Thymus (tissue), 11 donors: ENCODE results near the gene SPG7. TPM values are rescaled to one million over a fixed set of nuclear protein-coding genes. Genes with fewer than 3 reads are reported as not detected.
"Not testable (repeated sequence)": the region's sequence is repeated elsewhere in the genome, so short reads cannot be mapped to it uniquely, and the experiment has no call there.

Source experiments
- DNase-seq, 9 donors: peaks; one replicate each; pipeline ENCODE4 v3.0.0-alpha.2; 2013; ENCODE audit warnings: low spot score in 9 of 9, low read depth in 6 of 9, missing footprints in 1 of 9
- H3K27ac ChIP-seq, 2 donors: one replicate each; pipeline ENCODE4 v1.5.1; 2013; ENCODE audit warnings: control low read depth in 1 of 2, low read depth in 1 of 2, low read length in 1 of 2, mild to moderate bottlenecking in 1 of 2, moderate library complexity in 1 of 2
- H3K27me3 ChIP-seq, 2 donors: one replicate each; pipeline ENCODE4 v1.5.1; 2013; ENCODE audit warnings: low read length in 1 of 2; ENCODE audit not compliant: control insufficient read depth in 2 of 2, insufficient read depth in 1 of 2
- H3K36me3 ChIP-seq, 2 donors: one replicate each; pipeline ENCODE4 v1.5.1; 2013; ENCODE audit warnings: low read length in 1 of 2, mild to moderate bottlenecking in 1 of 2, moderate library complexity in 1 of 2; ENCODE audit not compliant: control insufficient read depth in 2 of 2, insufficient read depth in 2 of 2
- H3K4me1 ChIP-seq, 2 donors: one replicate each; pipeline ENCODE4 v1.5.1; 2013; ENCODE audit warnings: low read length in 2 of 2; ENCODE audit not compliant: control insufficient read depth in 2 of 2, insufficient read depth in 2 of 2
- H3K4me3 ChIP-seq, 2 donors: one replicate each; pipeline ENCODE4 v1.5.1; 2013; ENCODE audit warnings: low read length in 2 of 2, control low read depth in 1 of 2, mild to moderate bottlenecking in 1 of 2
- H3K9me3 ChIP-seq, 2 donors: one replicate each; pipeline ENCODE4 v1.5.1; 2013; ENCODE audit warnings: low read length in 1 of 2, mild to moderate bottlenecking in 1 of 2; ENCODE audit not compliant: control insufficient read depth in 2 of 2, insufficient read depth in 1 of 2
- WGBS: extraction: QIAGEN DNeasy Blood & Tissue Kit; methylation state at CpG from one replicate; pipeline ENCODE4 v1.1.7; 2013; 5-methylcytosine and 5-hydroxymethylcytosine counted together
- polyA plus RNA-seq: library from polyadenylated mRNA; stranded (reverse); fragments of 200-250 nt; gene quantifications from one replicate; pipeline ENCODE4 v1.2.3, GENCODE V29; 2013
- total RNA-seq: library from RNA; stranded (reverse); fragments of 120-200 nt; gene quantifications from one replicate; pipeline ENCODE4 v1.2.4, GENCODE V29; 2013
- donor health status: healthy.

Gene SPG7
- total and polyA plus RNA-seq, 2 donors: 51.9 to 164 TPM

- Histone ChIP-seq H3K9me3 (peaks cover 2 to 19% of the 10 kb centered on the region in 2 donors), H3K4me3 (no peak overlapping the region), H3K4me1 (peaks cover 9 to 16% of the 10 kb centered on the region in 2 donors), H3K27me3 (peaks cover 2 to 11% of the 10 kb centered on the region in 2 donors), H3K36me3 (no peaks in the 10 kb centered on the region), H3K27ac (no peak overlapping the region)
- whole genome bisulfite sequencing: 85% methylated on average over 15 of the region's 15 CpGs
- DNase-seq: no peak
Measured at GRCh38 chr16:89581861-89582563, 73.8 kb downstream of the SPG7 start.

DNA sequence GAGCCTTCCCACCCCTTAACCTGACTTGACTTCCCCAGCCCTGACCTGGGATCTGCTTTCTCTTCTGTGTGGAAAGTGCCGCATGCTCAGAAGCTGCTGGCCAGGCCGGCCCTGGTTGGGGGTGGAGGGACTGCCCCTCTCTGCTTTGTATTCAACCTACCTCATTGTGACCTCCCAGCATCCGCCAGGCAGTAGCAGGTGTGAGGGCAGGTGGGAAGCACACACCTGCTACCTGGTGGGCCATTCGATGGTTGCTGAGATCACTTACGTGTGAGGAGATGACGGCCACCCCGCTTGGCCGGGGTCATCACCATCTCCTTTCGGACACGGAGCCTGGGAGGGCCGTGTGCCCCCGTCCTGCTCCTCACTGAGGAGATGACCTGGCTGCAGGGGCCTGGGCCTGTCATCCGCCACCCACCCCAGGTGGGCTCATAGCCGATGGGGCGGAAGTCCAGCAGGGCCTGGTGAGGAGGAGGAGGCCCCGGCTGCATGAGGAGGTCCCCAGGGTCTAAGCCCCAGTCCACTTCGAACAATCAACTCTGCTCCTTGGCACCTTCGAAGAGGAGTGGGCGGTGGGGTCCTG lies 74.5 kb downstream of the SPG7 start:
- no peaks in the 10 kb centered on the region for H3K36me3 ChIP-seq
- H3K27ac ChIP-seq: no peak overlapping the region
- peaks cover 0 to 4% of the 10 kb centered on the region in 2 donors for H3K27me3 ChIP-seq
- no peak for DNase-seq
- WGBS: 98% methylated on average over 19 of the region's 19 CpGs
- H3K4me3 ChIP-seq: no peak overlapping the region
- H3K9me3 ChIP-seq: peaks cover 2 to 22% of the 10 kb centered on the region in 2 donors
- H3K4me1 ChIP-seq: peaks cover 9 to 16% of the 10 kb centered on the region in 2 donors

DNA sequence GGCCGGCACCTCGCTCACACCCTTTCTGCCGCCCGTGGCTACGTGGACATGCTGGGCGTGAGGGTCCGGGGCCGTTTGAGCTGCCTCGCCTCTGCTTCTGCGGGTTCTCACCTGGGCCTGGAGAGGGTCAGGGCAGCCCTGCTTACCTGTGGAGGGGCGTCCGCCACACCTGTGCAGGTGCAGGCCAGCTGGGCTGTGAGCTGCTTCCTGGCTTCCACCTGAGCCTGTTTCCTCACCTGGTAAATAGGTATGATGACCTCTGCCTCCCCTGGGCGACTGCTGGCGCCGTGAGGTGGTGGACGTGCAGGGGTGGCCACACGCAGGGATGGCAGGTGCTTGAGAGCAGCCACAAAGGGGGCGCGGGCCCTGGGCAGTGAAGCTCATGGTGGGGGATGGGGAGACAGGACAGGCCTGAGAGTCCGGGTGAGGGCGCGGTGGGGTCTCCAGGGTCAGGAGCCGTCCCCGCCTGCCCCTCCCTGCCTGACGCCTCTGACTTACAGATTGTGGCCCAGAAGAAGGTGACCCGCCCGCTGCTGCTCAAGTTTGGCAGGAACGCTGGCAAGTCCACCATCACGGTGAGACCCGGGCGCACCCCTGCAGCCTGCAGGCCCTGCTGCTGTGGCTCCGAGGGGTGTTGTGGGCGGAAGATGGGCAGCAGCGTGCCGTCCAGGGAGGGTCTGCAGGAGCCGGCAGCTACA lies 75.1 kb downstream of the SPG7 start:
- Histone ChIP-seq H3K4me1 (peaks cover 9 to 16% of the 10 kb centered on the region in 2 donors), H3K27me3 (peaks cover 0 to under 1% of the 10 kb centered on the region in 2 donors), H3K9me3 (peaks cover 2 to 28% of the 10 kb centered on the region in 2 donors), H3K27ac (no peak overlapping the region), H3K4me3 (no peak overlapping the region), H3K36me3 (no peaks in the 10 kb centered on the region)
- WGBS: 96% methylated on average over 36 of the region's 36 CpGs
- DNase-seq: no peak

- no peak for DNase-seq
- 97% methylated on average over 49 of the region's 49 CpGs for WGBS
- Histone ChIP-seq H3K9me3 (peaks cover 2 to 34% of the 10 kb centered on the region in 2 donors), H3K27me3 (no peaks in the 10 kb centered on the region), H3K27ac (no peak overlapping the region), H3K4me1 (peaks cover 9 to 16% of the 10 kb centered on the region in 2 donors), H3K36me3 (no peaks in the 10 kb centered on the region), H3K4me3 (no peak overlapping the region)
Measured at GRCh38 chr16:89583895-89584644, 75.9 kb downstream of the SPG7 start.

DNA sequence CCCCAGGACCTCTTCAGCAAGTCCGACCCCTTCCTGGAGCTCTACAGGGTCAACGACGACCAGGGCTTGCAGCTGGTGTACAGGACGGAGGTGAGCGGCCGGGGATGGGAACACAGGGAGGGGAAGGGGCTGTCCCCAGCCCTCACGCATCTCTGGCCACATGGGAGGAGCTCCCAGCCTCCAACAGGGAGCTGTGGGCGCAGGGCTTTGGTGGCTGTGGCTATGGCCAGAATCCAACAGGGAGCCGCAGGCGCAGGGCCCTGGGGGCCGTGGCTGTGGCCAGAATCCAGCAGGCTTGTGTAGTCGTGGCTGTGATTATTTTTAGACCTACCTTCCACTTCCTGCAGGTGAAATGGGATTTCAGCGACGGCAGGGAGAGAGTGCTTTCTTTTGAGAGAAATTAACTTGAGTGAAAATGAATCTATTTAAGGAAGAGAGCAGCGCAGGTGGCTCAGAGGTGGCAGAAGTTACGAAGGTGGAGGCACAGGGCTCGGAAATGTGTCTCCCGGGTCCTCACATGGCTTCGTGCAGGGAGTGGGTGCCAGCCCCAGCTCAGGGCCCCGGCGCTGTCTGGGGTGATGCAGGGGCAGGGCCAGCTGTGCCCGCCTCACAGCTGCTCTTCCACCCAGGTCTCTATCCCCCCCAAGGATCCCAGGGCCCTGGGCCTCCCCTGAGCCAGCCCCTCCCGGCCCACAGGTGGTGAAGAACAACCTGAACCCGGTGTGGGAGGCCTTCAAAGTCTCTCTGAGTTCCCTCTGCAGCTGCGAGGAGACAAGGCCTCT lies 76.8 kb downstream of the SPG7 start:
- Histone ChIP-seq H3K9me3 (peaks cover 2 to 37% of the 10 kb centered on the region in 2 donors), H3K27me3 (no peaks in the 10 kb centered on the region), H3K36me3 (no peaks in the 10 kb centered on the region), H3K4me3 (no peak overlapping the region), H3K4me1 (peaks cover 9 to 16% of the 10 kb centered on the region in 2 donors), H3K27ac (peak overlapping the region in 1 of 2 donors; percentile 51)
- peak in 3 of 9 donors; percentile 49 to 78 (median 70) for DNase-seq
- WGBS: 42% methylated on average over 25 of the region's 25 CpGs

DNA sequence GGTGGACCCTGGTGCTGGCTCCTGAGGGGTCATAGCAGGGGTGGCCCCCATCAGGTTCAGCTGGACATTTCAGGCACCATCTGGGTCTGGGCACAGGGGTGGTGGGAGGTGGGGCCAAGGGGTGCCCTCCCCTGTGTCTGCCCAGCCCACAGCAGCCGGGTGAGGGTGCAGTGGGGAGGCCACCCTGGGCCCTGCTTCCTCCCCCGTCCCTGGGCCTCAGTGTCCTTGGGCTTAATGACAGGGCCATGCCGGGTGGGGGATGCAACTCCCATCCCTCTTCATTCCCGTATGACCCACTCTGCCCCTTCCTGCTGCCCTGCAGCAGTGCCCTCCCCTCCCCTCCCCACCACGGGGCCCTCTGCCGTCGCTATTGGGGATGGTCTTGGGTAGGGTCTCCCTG lies 78.0 kb downstream of the SPG7 start:
- peaks cover 0 to 28% of the 10 kb centered on the region in 2 donors for H3K9me3 ChIP-seq
- WGBS: 95% methylated on average over 7 of the region's 7 CpGs
- H3K4me3 ChIP-seq: no peak overlapping the region
- no peak overlapping the region for H3K27ac ChIP-seq
- DNase-seq: no peak
- H3K4me1 ChIP-seq: peaks cover 9 to 16% of the 10 kb centered on the region in 2 donors
- H3K27me3 ChIP-seq: no peaks in the 10 kb centered on the region
- H3K36me3 ChIP-seq: no peaks in the 10 kb centered on the region

DNA sequence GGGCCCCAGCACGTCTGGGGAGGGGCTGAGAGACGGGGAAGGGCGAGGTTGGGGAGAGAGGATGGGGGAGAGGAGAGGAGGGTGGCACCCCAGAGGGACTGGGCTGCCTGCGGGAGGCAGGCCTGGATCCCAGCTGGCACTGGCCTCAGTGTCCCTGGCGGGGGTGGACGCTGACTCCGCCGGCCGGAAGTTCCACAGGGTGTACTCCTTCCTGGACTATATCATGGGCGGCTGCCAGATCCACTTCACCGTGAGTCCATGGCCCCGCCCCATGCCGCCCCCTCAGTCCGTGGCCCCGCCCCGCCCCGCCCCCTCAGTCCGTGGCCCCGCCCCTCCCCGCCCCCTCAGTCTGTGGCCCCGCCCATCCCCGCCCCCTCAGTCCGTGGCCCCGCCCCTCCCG lies 78.7 kb downstream of the SPG7 start:
- peaks cover 0 to 28% of the 10 kb centered on the region in 2 donors for H3K9me3 ChIP-seq
- no peaks in the 10 kb centered on the region for H3K27me3 ChIP-seq
- H3K36me3 ChIP-seq: no peaks in the 10 kb centered on the region
- H3K4me3 ChIP-seq: no peak overlapping the region
- H3K27ac ChIP-seq: no peak overlapping the region
- peaks cover 9 to 16% of the 10 kb centered on the region in 2 donors for H3K4me1 ChIP-seq
- 89% methylated on average over 24 of the region's 25 CpGs for WGBS
- DNase-seq: no peak

GRCh38 chr16:89587676-89588075 lies 79.5 kb downstream of the SPG7 start:
- WGBS: over 99% methylated on average over 20 of the region's 36 CpGs
- H3K27me3 ChIP-seq, H3K27ac ChIP-seq, H3K36me3 ChIP-seq, DNase-seq, H3K4me3 ChIP-seq: not testable (repeated sequence)
- H3K4me1 ChIP-seq: peaks cover 9 to 16% of the 10 kb centered on the region in 2 donors
- H3K9me3 ChIP-seq: peaks cover 0 to 28% of the 10 kb centered on the region in 2 donors
